ENCODE measurements around the gene TSEN54.

Gene TSEN54

GRCh38 chr17:75552425-75553294 lies 36.3 kb downstream of the TSEN54 start:
- DNase-seq (ENCODE audit: low read depth): no peak
- TF ChIP-seq, protein P1, sequence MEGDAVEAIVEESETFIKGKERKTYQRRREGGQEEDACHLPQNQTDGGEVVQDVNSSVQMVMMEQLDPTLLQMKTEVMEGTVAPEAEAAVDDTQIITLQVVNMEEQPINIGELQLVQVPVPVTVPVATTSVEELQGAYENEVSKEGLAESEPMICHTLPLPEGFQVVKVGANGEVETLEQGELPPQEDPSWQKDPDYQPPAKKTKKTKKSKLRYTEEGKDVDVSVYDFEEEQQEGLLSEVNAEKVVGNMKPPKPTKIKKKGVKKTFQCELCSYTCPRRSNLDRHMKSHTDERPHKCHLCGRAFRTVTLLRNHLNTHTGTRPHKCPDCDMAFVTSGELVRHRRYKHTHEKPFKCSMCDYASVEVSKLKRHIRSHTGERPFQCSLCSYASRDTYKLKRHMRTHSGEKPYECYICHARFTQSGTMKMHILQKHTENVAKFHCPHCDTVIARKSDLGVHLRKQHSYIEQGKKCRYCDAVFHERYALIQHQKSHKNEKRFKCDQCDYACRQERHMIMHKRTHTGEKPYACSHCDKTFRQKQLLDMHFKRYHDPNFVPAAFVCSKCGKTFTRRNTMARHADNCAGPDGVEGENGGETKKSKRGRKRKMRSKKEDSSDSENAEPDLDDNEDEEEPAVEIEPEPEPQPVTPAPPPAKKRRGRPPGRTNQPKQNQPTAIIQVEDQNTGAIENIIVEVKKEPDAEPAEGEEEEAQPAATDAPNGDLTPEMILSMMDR (conservative IDR thresholded peaks at IDR 0.05; ENCODE audit: low read depth, low read length): no peak
- no peak overlapping the region for H3K4me3 ChIP-seq (ENCODE audit: low read depth, low read length)

GRCh38 chr17:75553295-75554110 lies 37.2 kb downstream of the TSEN54 start:
- H3K4me3 ChIP-seq (ENCODE audit: low read depth, low read length): no peak overlapping the region
- DNase-seq (ENCODE audit: low read depth): no peak
- TF ChIP-seq, protein P1 (conservative IDR thresholded peaks at IDR 0.05; ENCODE audit: low read depth, low read length): no peak

GRCh38 chr17:75555679-75556153 lies 39.4 kb downstream of the TSEN54 start:
- DNase-seq (ENCODE audit: low read depth): no peak
- TF ChIP-seq, protein P1 (conservative IDR thresholded peaks at IDR 0.05; ENCODE audit: low read depth, low read length): no peak
- H3K4me3 ChIP-seq (ENCODE audit: low read depth, low read length): no peak overlapping the region

DNA sequence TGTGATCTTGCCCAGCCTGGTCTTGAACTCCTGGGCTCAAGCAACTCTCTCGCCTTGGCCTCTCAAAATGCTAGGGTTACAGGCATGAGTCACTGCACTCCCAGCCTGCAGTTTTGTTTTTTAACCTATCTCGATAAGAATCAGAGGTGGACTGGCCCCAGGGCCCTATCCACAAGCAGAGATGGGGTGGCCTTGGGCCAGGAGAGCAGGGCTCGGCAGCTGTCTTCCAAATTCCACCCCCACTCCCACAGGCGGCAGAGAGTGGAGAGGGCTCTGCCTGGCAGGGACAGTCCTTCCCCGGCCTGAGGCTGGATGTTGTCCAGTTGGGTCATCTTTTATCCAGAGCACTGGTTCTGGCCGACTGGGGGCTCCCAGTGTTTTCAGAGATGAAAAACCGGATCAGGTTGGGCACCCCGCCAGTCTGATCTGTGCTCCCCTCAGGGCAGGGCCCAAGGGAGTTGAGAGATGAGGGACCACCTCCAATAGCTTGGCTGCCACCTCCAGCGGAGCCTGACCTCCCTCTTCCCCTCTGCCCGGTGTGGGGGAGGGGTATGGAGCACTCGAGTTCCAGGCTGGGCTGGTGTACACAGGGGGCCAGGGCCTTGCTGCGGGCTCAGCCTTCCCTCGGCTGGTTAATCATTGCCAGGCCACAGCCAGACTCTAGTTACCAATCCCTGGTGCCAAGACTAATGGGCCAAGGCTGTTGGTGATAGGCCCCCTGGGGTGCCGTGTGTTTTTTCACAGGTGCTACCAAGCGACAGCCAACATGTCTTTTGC lies 40.9 kb downstream of the TSEN54 start:
- DNase-seq (ENCODE audit: low read depth): peak; percentile 33
- TF ChIP-seq, protein P1 (conservative IDR thresholded peaks at IDR 0.05; ENCODE audit: low read depth, low read length): no peak

GRCh38 chr17:75557852-75558665 lies 41.7 kb downstream of the TSEN54 start:
- H3K4me3 ChIP-seq (ENCODE audit: low read depth, low read length): no peak overlapping the region
- DNase-seq (ENCODE audit: low read depth): no peak
- TF ChIP-seq, protein P1 (conservative IDR thresholded peaks at IDR 0.05; ENCODE audit: low read depth, low read length): no peak

More for the DNA sequence above, 40.9 kb downstream of the TSEN54 start:
- H3K4me3 ChIP-seq (ENCODE audit: low read depth, low read length): no peak overlapping the region
